ENCODE measurements around the gene TTC31.

TTC31 gene

DNA sequence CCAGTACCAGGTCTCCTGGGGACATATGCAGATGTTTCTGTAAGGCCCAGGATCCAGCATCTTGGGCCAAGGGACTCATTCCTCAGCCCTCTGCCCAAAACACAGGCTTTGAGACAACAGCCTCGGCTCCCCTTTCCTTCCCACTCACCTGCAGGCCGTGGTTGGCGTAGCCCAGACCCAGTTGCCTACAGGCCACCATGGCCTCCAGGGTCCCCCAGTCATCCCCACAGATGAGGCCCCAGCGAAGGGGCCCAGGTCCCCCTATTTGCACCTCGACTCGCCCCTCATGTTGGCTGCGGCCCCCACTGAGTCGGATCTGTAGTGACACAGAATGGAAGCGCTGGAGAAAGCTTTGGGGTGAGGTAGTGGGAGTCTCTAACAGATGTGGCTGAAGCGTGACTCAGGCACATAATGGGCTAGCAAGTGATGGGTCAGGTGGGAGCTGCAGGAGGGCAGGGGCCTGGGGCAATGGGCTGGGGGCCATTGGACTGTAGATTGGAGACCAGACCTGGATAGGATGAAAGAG is 52.6 kb downstream of the TTC31 start:
- H3K4me3 ChIP-seq (ENCODE audit: low read length) = no peak overlapping the region
- no peak for DNase-seq (ENCODE audit: low read depth, low spot score)

DNA sequence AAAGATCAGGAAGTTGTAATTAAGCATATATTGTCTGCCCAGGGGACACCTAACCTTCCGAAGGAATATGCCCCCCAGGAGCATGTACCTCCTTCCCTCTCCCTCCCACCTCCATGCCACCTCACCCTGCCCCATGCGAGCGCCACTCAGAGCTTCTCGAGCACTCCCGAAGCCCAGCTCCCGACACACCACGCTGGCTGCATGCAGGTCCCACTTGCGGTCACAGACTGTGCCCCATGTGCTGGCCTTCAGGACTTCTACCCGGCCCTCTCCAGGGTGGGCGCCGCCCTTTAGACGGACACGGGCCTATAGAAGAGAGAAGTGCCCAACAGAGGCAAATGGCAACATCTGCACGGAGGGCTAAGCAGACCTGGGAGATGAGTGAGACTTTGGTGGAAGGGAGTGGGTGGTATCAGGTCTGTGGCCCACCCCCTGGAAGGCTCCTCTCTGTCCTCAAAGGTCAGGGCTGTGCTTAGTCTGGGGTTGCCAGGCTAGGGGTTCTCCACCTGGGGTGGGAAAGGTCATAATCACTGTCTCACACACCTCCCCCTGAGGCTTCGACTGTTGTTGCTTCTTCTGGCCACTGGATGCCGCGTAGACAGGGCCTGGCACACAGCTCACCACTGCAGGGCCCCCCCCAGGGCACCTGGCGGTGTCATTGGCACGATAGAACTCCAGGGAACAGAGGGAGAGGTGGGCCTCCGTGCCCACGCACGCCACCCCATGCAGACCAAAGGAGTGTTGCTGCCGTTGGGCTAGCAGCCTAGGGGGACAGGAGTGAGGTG is 53.5 kb downstream of the TTC31 start:
- H3K4me3 ChIP-seq (ENCODE audit: low read length) = no peak overlapping the region
- DNase-seq (ENCODE audit: low read depth, low spot score) = no peak

DNA sequence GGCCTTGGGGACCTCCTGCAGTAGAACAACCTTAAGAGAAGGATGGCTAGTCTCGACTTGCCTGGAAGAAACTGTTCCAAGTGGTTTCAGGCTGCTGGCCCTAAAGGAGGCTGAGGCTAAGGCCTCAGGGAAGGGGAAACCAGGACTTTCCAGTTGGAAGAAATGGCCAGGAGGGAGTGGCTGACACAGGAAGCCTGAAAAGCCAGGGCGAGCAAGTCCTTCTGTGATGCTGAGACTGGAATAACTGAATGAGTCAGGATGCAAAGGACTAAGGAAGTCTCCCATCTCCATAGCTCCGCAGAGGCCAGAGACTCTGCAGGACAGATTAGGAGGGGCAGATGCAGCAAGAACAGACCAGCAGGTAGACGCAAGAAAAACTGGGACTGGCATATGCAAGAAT is 54.3 kb downstream of the TTC31 start:
- no peak for DNase-seq (ENCODE audit: low read depth, low spot score)
- H3K4me3 ChIP-seq (ENCODE audit: low read length) = no peak overlapping the region

DNA sequence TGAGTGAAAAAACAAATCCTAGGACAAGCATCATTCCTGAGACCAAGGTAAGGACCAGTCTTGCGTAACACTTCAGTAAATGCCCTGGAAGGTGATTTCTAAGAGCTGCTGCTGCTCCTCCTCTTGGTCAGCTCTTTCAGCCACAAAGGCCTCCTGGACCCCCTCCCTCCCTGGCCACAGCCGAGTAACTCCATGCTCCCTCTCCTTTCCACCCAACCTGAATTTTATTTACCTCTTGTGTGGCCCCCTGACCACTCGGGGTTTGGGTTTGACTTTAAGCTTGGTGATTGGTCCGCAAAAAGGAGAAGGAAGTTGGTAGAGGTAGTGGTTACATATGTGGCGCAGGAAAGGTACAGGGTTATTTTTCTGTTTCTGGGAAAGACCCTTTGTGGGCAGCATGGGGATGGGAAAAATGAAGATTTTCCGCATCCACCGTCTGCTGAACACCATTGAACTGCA is 56.0 kb downstream of the TTC31 start:
- DNase-seq (ENCODE audit: low read depth, low spot score) = no peak
- H3K4me3 ChIP-seq (ENCODE audit: low read length) = no peak overlapping the region

DNA sequence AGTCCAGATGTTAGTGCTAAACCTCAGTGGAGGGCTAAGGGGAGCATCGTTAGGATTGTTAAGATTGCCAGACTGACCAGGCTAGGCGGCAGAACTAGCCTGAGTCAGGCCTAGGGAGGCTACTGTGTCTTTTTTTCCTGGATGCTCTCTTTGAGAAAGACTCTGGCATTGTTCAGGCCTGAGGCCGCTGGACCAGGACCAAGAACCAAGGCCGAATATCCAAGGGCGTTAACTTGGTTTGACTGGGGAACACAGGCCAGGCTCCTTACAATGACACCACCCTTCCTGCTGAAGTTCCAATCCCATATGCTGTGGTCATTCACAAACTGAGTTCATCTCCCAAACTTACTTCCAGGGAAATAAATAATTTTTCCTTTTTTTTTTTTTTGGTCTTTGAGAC is 57.4 kb downstream of the TTC31 start:
- no peak for DNase-seq (ENCODE audit: low read depth, low spot score)

DNA sequence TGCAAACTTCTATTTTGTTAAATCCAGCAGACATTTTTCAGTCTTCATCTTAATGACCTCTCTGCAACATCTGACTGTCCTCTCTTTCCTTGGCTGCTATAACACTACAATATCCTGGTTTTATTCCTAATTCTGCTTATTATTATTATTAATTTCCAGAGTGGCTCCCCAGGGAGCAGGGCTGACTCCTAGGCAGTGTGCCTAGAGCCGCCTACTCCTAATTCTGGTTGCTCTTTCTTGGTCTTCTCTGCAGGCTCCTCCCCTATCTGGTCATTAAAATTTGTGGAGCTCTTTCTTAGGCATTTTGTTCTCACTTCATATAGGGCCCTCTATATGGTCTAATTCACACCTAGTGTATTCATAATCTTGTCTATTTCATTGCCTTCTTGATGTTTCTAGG is 60.1 kb downstream of the TTC31 start:
- no peak overlapping the region for H3K4me3 ChIP-seq (ENCODE audit: low read length)
- DNase-seq (ENCODE audit: low read depth, low spot score) = no peak

More for the DNA sequence above, 57.4 kb downstream of the TTC31 start:
- no peak overlapping the region for H3K4me3 ChIP-seq (ENCODE audit: low read length)

Data from Jurkat, Clone E6-1 (cell line).